ENCODE measurements around the gene MYMX. TPM values are rescaled to one million over a fixed set of nuclear protein-coding genes. Genes with fewer than 3 reads are reported as not detected.
A peak's percentile ranks its signal among the peaks of the same experiment; 100 is the strongest.

Gene MYMX
- total and polyA plus RNA-seq, 12 donors: 0.41 to 2.3 (median 0.88) TPM; not detected in 6

DNA sequence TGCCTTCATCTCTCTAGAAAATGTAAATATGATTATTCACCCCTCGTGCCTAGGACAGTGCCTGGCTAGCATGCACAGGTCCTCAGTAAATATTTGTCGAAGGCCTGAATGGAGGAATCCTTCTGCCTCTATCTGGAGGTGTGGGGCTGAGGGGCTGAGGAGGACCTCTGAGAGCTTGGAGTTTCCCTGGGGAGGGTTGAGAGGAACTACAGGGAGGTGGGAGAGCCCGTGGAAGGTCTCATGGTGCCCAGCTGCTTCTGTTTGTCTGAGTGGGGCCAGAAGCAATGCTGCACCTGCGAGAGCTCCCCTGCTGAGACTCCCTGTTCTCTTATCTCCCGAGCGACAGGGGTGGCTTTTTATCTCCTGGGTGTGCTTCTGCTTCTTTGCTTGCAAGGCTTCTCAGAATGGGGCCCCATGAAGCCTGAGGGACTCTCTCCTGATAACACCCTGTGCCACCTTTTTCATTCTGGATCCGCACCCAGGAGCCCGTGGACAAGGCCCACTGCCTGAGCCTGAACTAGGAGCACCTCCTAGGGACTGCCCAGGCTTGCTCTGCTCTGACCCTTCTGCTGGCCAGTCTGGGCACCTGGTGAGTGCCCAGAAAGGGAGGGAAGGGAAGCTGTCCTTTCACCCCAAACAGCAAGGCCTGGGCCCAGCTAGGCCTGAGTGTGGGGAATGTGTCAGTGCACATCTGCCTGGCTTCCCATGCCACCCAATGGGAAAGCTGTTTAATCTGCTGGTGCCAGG, 9.0 kb downstream of the MYMX start:
- Histone ChIP-seq H3K36me3 (peaks cover 0 to 21% (median 0%) of the 10 kb centered on the region in 9 donors), H3K27ac (peak overlapping the region; percentile 88 to 98 (median 94)), H3K27me3 (no peaks in the 10 kb centered on the region), H3K4me1 (peaks cover 41 to 96% (median 88%) of the 10 kb centered on the region in 9 donors), H3K4me3 (peak overlapping the region in 4 of 10 donors; percentile 34 to 50 (median 49)), H3K9me3 (no peaks in the 10 kb centered on the region)
- intact Hi-C loops (cut with DNase I): loop anchor here in 1 of 10 donors (10.0 kb wide), 1 partner anchor 451 kb away; the partner anchor contains the start of gene VEGFA
- 53 to 66% methylated on average over 8 of the region's 8 CpGs for WGBS, 2 donors
- DNase-seq (no peak), ATAC-seq (no peak)
- no peak for TF ChIP-seq CTCF (IDR thresholded peaks at IDR 0.05)

DNA sequence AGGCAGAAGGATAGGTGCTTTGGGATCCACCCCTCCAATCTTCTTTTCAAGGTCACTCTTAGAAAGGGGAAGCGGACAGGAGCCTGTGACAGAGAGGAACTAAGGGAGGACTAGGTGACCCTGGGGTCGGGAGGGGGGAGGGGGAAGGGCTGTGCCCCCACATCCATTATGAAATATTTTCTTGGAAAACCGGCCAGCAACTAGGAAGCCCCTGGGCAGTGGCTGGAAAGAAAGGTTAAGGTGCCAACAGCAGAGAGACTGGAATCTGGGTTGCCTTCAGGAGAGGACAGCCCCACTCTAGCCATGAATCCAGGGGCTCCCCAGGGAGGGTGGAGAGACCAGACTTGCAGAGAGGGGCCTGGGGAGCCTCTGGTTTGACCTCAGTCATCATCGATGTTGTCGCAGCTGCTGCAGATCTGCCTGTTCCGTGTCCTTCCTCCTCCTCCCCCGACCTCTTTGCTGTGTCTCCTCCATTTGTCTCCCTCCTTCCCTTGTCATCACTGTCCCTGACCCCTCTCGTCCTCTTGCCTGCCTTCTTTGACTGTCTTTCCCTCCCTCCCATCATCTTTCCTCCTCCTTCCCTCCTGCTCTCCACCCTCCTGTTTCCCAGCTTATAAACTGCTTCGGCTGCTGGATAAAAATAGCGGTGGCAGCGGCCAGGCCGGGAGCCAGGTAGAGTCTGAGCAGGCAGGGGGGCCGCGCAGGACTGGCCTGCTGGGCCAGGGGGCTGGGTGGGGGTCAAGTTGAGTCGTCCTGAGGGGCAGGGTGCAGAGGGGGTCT, 9.8 kb downstream of the MYMX start:
- no peak for TF ChIP-seq CTCF (IDR thresholded peaks at IDR 0.05)
- ATAC-seq (peak; percentile 10 to 66 (median 42)), DNase-seq (peak; percentile 62 to 64)
- no peaks in the 10 kb centered on the region for H3K9me3 ChIP-seq
- H3K27me3 ChIP-seq: no peaks in the 10 kb centered on the region
- 24 to 36% methylated on average over 15 of the region's 15 CpGs for WGBS, 2 donors
- intact Hi-C loops (cut with DNase I): loop anchor here in 1 of 10 donors (10.0 kb wide), 1 partner anchor 452 kb away; the partner anchor contains the start of gene VEGFA
- peak overlapping the region; percentile 88 to 98 (median 94) for H3K27ac ChIP-seq
- peaks cover 0 to 29% (median 5%) of the 10 kb centered on the region in 9 donors for H3K36me3 ChIP-seq
- peak overlapping the region; percentile 11 to 51 (median 43) for H3K4me3 ChIP-seq
- peaks cover 35 to 96% (median 84%) of the 10 kb centered on the region in 9 donors for H3K4me1 ChIP-seq

- TF ChIP-seq CTCF (IDR thresholded peaks at IDR 0.05): no peak
- Histone ChIP-seq H3K4me3 (peak overlapping the region; percentile 11 to 51 (median 43)), H3K4me1 (peaks cover 31 to 96% (median 83%) of the 10 kb centered on the region in 9 donors), H3K27me3 (no peaks in the 10 kb centered on the region), H3K36me3 (peaks cover 0 to 37% (median 12%) of the 10 kb centered on the region in 9 donors), H3K27ac (peak overlapping the region; percentile 88 to 98 (median 94)), H3K9me3 (no peaks in the 10 kb centered on the region)
- peak in 7 of 8 donors; percentile 1 to 38 (median 19) for ATAC-seq
- 40 to 42% methylated on average over 7 of the region's 7 CpGs for WGBS, 2 donors
- DNase-seq: no peak
- intact Hi-C loops (cut with DNase I): loop anchor here in 1 of 10 donors (10.0 kb wide), 1 partner anchor 452 kb away; the partner anchor contains the start of gene VEGFA
These were observed 10.5 kb downstream of the MYMX start for GRCh38 chr6:44227148-44227793.
